NOMO-1 treated with dmso at 0.1 percent for 144 hours (cell line): Measurements from ENCODE around the gene MEF2D.

Source experiments
- DNase-seq: peaks from one replicate; lab custom pipeline; 2025; ENCODE audit not compliant: unreplicated experiment; lab: John Stamatoyannopoulos, UW

The MEF2D gene

DNA sequence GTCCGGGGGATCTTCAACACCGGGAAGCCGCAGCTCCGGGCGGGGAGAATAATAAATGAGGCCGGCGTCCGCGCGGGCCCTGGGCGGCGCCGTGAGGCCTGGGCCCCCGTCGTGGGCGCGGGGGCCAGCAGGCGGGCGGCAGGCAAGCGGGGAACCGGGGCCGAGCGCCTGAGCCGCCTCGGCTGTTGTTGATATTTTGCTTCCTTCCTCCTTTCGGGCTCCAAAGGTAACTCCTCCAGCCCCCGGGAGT lies at the start of gene MEF2D:
MEF2D (minus strand) TSS at position 233 of the 250 bp plus-strand sequence. CDS start 17,483 bp downstream, outside the sequence.
- DNase-seq, result no peak

DNA sequence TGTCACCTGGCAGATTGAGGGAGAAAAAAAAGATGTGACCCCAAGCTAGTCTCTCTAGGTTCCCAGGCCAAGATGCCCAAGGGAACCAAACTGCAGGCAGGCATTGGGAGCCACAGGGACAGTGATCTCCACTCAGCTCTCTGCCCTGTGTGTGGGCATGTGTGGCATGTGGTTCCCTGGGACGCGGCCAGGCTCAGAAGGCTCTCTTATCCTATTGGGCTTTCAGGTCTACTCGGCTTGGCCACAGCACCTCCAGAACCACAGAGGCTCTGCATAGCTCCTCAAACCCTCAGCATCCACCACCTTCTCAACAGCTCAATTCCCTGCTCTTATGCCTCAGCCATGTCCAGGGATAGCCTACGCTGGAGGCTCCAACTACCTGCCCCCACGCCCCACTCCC lies 49.8 kb upstream of the MEF2D start:
- DNase-seq, result no peak

DNA sequence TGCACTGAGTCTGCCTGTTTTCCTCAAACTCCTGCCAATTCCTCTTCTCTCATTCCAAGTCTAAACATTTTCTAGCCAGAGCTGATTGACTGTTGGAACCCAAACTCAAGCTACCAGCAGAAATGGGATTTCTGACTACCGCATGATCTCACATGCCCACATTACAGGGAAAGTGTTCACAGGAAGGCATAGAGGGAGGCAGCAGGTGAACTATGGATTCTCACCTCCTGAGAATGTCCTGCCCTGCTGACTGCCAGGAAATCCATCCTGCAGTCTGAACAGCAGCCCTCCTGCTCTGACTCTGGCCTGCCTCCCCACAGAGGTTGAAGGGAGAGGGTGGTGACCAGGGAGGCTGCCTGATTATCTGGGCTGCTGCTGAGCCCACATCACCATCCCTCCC lies 49.3 kb upstream of the MEF2D start:
- no peak for DNase-seq

DNA sequence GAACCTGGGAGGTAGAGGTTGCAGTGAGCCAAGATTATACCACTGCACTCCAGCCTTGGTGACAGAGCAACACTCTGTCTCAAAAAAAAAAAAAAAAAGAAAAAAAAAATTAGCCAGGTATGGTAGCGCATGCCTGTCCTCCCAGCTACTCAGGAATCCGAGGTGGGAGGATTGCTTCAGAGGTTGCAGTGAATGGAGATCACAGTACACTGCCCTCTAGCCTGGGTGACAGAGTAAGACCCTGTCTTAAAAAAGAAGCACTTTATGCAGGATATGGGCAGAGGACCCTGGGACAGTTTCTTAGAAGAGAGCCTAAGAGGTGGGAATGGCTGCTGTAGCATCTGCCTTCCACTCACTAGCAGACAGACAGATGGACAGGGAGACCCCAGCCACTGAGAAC lies 48.8 kb upstream of the MEF2D start:
- no peak for DNase-seq

DNA sequence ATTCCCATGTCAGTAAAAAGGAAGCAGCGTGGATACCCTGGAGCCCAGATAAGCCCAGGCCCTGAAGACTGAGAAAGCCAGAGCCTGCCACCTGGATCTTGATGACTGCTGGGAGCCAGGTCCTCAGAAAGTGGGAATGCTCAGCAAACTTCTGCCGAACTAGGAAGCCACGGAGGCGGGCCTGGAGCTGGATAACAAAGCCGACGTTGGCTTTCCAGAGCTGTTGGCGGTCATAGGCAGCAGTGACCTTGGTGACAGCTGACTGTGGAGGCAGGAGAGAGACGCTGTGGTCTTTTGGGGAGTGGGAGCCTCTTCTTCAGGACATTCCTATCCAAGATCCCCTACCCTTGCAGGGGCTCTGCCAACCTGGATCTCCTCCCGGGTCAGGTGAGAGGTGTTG lies 47.4 kb upstream of the MEF2D start:
- DNase-seq, result no peak

DNA sequence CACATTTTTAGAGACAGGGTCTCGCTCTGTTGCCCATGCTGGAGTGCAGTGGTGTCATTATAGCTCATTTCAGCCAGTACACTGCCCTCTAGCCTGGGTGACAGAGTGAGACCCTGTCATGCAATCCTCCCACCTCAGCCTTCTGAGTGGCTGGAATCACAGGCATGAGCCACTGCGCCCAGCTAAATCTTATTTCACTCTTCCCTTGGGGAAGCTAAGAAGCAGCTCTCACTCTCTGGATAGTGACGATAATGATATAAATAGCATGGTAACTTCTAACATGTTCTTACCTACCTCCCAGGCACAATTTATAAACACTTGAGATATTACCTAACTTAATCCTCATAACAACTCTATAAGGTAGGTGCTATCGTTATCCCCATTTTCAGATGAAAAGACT lies 46.9 kb upstream of the MEF2D start:
- no peak for DNase-seq

DNA sequence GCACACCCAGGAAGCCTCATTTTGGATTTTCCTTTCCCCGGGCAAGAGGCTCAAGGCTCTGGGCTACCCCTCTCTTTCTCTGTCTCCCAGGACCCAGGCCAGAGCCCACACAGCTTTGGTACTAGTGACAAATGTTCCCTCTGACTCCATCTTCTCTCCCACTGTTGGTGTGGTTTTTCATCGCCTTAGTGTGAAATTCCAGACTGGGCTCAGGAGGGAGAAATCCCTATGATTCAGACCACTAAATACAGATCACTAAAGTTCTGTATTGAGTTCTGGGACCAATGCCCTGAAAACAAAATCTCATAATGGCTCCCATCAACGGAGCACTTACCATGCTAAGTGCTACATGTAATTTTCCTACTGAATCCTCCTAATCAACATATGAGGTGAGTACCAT lies 45.7 kb upstream of the MEF2D start:
- no peak for DNase-seq

DNA sequence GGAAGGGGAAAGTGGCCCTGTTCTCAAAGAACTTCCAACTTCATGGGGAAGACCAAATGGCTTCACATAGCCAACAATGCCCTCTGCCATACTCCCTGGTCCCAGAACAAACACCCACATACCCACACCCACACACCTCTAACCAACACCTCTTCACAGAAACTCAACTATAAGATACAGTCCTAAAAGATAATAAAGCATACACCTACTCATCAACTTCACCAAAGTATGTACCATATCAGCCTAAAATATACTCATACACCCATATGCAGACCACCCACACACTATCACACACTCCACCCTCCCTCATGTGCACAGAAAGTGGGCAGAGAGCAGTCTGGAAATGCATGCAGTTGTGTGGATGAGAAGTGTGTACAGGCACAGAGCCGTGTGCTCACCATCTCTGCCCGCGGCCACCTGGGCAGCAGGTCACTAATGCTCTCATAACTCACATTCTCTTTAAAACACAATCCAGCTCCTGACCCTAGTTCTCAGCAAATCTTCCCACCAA lies 44.1 kb upstream of the MEF2D start:
- no peak for DNase-seq

DNA sequence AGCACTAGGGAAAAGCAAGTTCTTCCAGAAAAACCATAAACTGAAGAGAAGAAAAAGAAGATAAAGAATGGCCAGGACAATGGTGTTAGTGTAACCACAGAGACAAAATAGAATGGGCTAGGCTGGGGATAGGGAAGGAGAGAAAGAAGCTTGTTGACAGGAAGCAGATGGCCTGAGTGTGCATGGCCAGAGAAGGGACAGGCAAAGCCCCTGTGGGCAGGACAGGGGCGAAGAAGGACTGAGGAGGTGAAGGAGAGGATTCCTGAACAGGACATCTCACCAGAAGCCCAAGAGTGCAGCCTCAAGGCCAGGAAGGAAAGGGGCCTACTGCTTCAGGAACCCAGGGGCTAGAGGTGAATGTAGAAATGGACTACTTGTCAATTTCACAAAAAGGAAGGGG lies 42.5 kb upstream of the MEF2D start:
- DNase-seq, result no peak

DNA sequence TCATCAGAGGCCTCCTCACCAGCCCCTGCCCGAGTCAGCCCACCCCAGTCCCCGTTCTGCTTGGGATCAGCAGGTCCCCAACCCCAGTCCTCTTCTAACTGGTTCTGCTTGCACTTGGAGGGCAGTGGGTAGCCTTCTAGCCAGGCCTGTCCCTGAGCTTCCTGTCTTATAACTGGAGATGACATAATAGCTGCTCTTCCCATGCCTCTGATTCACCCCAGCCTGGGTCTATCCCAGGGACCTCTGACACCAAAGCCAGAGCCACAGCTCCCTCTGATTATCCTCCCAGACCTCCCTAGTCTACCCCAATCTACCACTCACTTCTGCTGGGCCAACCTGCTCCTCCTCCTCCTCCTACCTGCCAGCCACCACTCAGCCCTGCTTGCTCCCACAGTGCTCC lies 40.4 kb upstream of the MEF2D start:
- no peak for DNase-seq

DNA sequence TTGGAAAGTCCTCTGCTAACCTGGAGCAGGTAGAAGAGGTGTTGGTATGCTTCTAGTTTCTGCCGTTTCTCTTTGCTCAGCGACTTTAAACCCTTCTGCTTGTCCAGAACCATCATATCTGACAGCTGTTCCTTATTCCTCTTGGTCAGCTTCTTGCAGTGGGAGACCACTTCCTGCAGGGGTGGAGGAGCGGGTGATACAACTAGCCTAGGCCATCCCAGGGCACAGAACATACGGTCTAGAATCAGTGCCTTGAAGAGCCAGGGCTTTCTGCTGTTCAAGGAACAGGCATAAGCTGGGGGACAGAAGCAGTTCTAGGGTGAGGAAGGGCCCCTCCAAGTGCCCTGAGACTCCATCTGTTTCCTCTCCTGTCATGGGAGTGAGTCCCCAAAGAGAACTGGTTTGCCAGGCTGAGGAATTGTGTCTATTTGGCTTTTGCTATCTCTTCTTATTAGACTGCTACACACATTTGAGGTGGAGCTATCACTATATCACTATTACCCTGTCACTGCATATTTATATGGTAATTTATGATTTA lies 39.3 kb upstream of the MEF2D start:
- no peak for DNase-seq

DNA sequence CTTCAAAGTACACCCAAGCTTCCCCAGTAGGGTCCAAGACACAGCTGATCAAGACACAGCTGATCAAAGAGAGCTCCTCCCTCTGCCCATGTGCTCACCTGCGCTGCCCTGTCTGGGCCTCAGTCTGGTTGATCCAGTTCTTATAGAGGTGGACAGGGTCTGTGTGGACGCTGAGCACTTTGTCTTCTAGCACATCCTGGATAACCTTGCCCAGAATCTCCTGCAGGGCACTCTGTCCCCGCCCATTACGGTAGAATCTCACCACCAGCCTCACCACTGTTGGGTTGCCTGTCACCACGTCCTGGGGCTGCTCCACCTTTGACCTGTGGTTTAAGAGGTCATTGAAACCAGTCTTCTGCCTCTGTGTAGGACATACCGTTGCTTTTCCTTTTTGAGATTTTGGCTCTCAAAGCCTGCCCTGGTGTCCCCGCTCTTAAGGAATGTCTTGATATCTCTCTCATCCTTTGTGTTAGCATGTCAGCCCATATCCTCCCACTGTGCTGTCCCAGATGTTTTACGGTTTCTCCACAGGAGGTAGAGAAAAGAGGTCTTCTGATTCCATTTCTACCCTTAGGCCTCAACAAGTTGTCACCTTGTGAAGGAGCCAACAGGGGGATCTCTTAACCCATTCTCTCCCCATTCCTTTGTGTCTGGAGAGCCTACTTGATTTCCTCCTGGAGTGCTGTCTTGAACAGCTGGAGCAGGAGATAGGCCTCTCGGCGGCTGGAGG lies 38.3 kb upstream of the MEF2D start:
- no peak for DNase-seq

DNA sequence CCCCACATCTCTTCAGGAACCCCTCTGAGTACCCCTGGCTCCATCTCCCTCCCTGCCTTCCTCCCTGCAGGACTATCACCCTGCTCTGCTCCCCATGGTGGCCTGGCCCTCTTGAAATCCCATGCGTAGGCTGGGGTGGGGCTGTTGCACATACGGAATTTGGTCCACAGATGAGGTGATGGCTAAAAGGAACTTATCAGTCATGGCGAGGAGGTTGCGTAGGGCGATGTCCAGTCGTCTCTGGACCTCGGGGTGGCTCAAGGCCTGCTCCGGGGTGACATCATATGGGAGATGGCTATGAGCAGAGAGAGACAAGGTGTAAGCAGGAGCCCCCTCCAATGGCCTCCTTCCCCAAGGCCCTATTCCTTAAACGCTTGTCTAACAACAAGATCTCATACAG lies 36.5 kb upstream of the MEF2D start:
- DNase-seq, result no peak

DNA sequence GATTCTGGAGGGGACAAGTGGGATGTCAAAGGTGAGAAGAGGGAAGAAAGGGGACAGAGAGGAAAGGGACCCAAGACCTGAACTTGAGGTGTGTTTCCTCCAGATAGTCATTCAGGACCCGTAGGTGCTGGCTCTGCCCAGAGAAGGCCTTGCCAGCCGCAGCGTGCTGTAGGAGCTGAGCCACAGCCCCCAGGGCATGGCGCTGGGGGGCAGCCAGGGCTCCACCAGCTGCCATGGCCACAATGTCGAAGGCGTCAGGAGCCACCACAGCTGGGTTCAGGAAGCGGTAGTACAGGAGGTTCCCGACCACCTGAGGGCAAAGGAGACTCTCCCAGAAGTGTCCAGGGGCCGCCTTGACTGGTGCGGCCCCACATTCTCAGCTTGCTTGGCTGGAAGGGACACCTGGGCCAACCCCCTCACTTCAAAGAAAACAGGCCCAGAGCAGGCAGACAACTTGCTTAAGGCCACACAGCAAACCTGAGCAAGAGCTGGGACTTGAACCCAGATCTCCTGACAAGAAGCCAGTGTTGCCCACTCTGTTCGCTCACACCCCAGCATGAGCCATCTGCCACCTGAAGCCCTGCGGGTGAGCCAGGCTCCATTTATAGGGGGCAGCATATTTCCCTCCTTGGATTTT lies 34.0 kb upstream of the MEF2D start:
- DNase-seq, result no peak

DNA sequence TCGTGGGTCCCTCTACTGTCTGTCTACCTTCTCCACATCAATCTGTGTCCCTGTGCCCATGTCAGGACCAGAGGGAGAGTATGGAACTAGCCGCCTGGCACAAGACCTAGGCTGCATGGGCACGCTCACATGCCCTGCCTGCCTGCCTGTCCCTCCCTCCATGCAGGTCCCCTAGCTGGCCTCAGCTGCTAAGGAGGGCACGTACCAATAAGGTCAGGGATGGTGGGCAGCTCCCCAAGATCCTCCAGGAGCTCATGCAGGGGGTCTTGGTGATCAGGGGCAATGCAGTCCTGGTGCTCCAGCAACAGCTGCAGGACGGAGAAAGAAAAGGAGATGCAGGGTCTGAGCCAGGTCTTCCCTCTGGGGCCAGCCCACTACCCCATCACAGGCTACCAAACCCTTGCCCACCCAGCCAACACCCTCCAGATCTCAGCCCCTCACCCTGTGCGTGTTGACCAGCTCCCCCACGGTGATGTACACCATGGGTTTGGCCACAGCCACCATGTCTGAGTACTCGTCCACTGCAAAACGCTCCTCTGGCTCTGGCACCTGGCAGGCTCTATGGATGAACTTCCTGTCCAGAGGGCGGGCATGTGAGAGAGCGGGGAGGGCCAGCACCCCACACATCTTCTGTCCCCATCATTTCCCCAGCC lies 33.1 kb upstream of the MEF2D start:
- DNase-seq, result no peak

DNA sequence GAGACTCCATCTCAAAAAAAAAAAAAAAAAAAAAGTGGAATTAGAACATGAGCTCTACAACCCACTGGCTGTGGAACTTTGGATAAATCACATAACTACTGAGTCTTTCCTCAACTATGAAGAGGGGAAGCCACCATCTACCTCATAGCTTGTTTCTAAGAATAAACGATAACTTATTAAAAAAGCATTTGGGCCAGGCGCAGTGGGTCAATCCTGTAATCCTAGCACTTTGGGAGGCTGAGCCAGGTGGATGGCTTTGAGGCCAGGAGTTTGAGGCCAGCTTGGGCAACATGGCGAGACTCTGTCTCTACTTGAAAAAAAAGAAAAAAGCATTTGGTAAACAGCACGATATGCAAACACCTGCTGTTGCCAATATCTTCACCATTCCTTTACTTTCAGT lies 31.8 kb upstream of the MEF2D start:
- no peak for DNase-seq

DNA sequence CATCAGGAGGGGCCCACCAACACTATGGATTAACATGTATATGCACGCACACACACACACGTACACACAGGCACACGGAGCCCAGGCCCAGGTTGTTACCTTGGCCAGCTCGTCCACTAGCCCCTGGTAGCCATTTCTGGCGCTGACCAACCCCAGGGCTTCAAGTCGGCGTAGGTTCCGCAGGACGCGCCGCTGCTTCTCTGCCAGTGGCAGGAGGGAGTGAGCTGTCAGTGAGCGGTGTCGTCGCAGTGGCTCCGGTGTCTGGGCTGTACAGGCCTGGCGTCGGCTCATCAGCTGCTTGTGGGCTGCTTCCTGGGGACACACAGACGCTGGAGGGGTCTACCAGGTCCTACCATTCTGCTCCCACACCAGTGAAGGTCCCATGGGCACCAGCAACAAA lies 29.4 kb upstream of the MEF2D start:
- DNase-seq, result no peak

DNA sequence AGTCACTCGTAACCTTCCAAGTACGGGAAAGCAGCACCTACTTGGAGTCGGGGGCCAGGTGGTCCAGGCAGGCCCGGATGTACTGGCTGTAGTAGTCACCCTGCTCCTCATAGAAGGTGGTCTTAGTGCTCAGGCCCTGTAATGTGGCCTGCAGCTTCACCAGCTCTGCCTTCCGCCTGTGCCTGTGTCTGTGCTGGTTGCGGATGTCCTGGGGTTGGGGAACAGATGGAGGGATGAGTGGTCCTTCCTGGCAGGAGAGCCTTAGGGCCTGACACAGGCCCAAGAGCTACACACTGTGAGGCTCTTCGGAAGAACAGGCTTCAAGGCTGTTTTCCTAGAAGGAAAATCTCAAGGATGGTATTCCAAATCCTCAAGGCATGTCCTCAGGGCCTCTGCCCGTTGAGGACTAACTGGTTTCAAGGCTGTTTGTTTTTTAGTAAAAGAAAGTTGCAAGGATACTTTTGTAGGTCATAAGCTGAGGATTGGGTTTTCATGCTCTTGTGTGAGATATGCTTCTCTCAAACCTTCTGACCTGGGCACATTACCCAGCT lies 28.4 kb upstream of the MEF2D start:
- no peak for DNase-seq

DNA sequence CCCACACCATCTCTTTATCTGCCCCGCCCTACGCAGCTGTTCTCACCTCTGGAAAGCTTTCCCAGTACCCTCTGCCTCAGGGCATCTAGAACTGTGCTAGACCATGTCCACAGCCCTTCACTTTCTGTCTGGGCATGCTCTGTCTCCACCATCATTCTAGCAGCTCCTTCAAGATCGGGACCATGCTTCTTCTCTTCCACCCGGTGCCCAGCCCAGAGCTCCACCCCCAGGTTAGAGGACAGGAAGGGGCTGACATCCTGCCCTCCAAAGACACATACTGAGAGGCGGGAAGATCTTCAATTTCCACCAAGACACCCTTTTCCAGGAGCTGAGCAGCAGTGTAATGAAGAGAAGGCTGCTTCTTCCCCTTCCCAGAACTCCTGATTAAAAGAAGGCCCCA lies 27.7 kb upstream of the MEF2D start:
- no peak for DNase-seq

DNA sequence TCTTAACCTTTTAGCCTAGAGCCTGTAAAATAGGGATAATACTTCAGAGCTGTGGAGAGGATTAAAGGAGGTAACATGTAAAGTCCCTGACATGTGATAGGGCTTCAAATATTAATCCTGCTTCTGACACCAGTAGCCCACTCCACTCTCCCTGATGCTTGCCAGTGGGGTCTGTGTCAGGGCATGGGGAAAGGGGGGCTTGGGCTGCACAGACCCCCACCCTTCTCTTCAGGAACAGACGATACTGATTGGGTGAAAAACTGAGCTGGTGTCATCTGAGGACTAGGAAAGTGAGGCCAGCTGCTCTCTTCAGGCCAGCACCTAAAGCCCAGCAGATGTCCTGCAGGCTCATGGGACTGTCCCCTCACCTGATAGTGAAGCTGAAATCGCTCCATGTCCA lies 27.0 kb upstream of the MEF2D start:
- DNase-seq, result no peak

DNA sequence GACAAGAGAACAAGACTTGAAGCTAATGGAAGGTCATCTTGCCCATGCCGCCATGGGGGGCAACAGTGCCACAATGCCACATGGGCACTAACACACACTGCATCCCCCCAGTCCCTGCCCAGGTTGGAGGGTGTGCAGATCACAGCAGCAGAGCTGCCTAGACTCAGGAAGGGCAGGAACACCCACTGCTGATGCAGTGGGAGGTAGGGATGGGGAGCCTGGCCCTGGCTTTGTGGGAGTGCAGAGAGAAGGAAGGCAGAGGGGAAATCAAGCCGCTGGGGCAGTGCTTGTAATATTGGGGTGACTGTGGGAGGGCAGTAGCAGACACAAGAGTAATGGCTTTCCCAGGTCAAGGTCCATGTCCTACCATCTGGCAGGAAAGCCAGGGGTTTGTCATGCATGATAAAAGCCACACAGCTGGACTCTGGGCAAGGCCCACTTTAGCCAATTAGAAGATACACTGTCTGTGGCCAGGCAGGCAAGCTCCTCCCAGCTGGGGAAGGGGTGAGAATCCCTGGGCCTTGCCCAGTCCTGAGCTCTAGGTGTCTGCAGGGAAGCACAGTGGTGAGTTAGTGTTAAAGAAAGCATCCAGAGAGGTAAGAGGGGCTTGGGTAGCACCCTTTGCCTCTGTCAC lies 25.4 kb upstream of the MEF2D start:
- no peak for DNase-seq
